Keratinocyte (primary cell): ENCODE results near the gene YJU2. TPM values are rescaled to one million over a fixed set of nuclear protein-coding genes. Genes with fewer than 3 reads are reported as not detected.
"Not testable (repeated sequence)": the region's sequence is repeated elsewhere in the genome, so short reads cannot be mapped to it uniquely, and the experiment has no call there.

ENCODE experiments used
- DNase-seq: peaks from one replicate; pipeline ENCODE4 v3.0.0-alpha.2; 2011; ENCODE audit warnings: low read depth, missing footprints, low spot score
- FAIRE-seq: peaks from 2 replicates; lab custom pipeline; 2011; peaks lifted over from hg19 to GRCh38; lab: Jason Lieb, UNC
- H2AFZ ChIP-seq: 2 replicates; pipeline ENCODE4 v1.6.0; 2012; ENCODE audit warnings: low read length, control low read depth, inconsistent platforms; ENCODE audit not compliant: control insufficient read depth
- H3K27ac ChIP-seq: 2 replicates; pipeline ENCODE4 v1.5.1; 2011; ENCODE audit warnings: low read length; ENCODE audit not compliant: control insufficient read depth, insufficient read depth
- H3K27me3 ChIP-seq: 3 replicates; pipeline ENCODE4 v1.6.0; 2011; ENCODE audit warnings: low read length; ENCODE audit not compliant: control insufficient read depth, insufficient read depth; ENCODE audit errors: extremely low read depth
- H3K36me3 ChIP-seq, 2 experiments: 2 replicates in 1 of 2; 3 replicates in 1 of 2; pipeline ENCODE4 v1.5.1; 2011; ENCODE audit warnings: low read length in 2 of 2, mild to moderate bottlenecking in 1 of 2; ENCODE audit not compliant: control insufficient read depth in 2 of 2, insufficient read depth in 2 of 2; ENCODE audit errors: extremely low read depth in 1 of 2
- H3K4me1 ChIP-seq: 3 replicates; pipeline ENCODE4 v1.5.1; 2011; ENCODE audit warnings: low read length; ENCODE audit not compliant: control insufficient read depth, insufficient read depth; ENCODE audit errors: extremely low read depth
- H3K4me2 ChIP-seq: 3 replicates; pipeline ENCODE4 v1.6.0; 2011; ENCODE audit warnings: low read depth, low read length; ENCODE audit not compliant: control insufficient read depth, insufficient read depth; ENCODE audit errors: extremely low read depth
- H3K4me3 ChIP-seq, 3 experiments: fragments of 200-600 bp in 1 of 3; sonication (generic) in 1 of 3; 2 replicates in 2 of 3; 3 replicates in 1 of 3; pipeline ENCODE4 v1.5.1; 2011 to 2016; ENCODE audit warnings: low read length in 3 of 3, mild to moderate bottlenecking in 3 of 3, control low read depth in 2 of 3, inconsistent platforms in 1 of 3, low read depth in 1 of 3, mixed read lengths in 1 of 3, mixed run types in 1 of 3, moderate library complexity in 1 of 3; ENCODE audit not compliant: control insufficient read depth in 2 of 3, insufficient read depth in 2 of 3; ENCODE audit errors: extremely low read depth in 1 of 3
- H3K79me2 ChIP-seq: 2 replicates; pipeline ENCODE4 v1.6.0; 2012; ENCODE audit warnings: low read length; ENCODE audit not compliant: control insufficient read depth, insufficient read depth
- H3K9ac ChIP-seq: 3 replicates; pipeline ENCODE4 v1.6.0; 2011; ENCODE audit warnings: low read length; ENCODE audit not compliant: control insufficient read depth, insufficient read depth; ENCODE audit errors: extremely low read depth
- H3K9me1 ChIP-seq: 3 replicates; pipeline ENCODE4 v1.6.0; 2011; ENCODE audit warnings: low read length; ENCODE audit not compliant: control insufficient read depth, insufficient read depth; ENCODE audit errors: extremely low read depth
- H3K9me3 ChIP-seq: 2 replicates; pipeline ENCODE4 v1.5.1; 2012; ENCODE audit warnings: low read depth, low read length; ENCODE audit not compliant: control insufficient read depth
- H4K20me1 ChIP-seq: 3 replicates; pipeline ENCODE4 v1.6.0; 2011; ENCODE audit warnings: low read length; ENCODE audit not compliant: control insufficient read depth, insufficient read depth; ENCODE audit errors: extremely low read depth
- CTCF ChIP-seq, 3 experiments: IDR thresholded peaks in 1 of 3; conservative IDR thresholded peaks in 1 of 3; optimal IDR thresholded peaks in 1 of 3; 2 replicates in 2 of 3; 3 replicates in 1 of 3; pipeline versions ENCODE3 to v1.5.1; 2011; ENCODE audit warnings: low read length in 3 of 3, mild to moderate bottlenecking in 3 of 3, moderate library complexity in 2 of 3, control low read depth in 1 of 3, inconsistent platforms in 1 of 3; ENCODE audit not compliant: insufficient read depth in 2 of 3; ENCODE audit errors: extremely low read depth in 1 of 3
- EZH2 ChIP-seq: IDR thresholded peaks from one replicate; pipeline ENCODE4 v1.6.1; 2012; ENCODE audit warnings: inconsistent platforms, mild to moderate bottlenecking, low read length, moderate library complexity
- dilution Hi-C: fragments of 300-500 bp; cut with MboI; formaldehyde crosslinking; loops from one replicate; pipeline ENCODE4 v1.7.0; 2020; ENCODE audit warnings: low sequenced_read_pairs; ENCODE audit not compliant: extremely low pct_ligation_motif_present
- polyA plus RNA-seq, 5 experiments: library from polyadenylated mRNA; depleted of rRNA in 3 of 5; stranded (reverse) in 3 of 5; stranded (forward) in 1 of 5; unstranded in 1 of 5; fragments of >200 nt; gene quantifications; 1 replicate in 1 of 5; 2 replicates in 3 of 5; 3 replicates in 1 of 5; pipeline versions ENCODE4 v1.2.1 to v1.2.3, GENCODE V29; 2011 to 2012; ENCODE audit warnings: missing spikeins in 2 of 5, low read depth in 1 of 5, low replicate concordance in 1 of 5

The YJU2 gene
- polyA plus RNA-seq, 1 donor (not counting 4 experiments of a cell fraction or from before 2014, with no cell fraction given): 13.7 TPM

GRCh38 chr19:4216846-4217245 lies 30.0 kb upstream of the YJU2 start:
- no peaks in the 10 kb centered on the region for H3K4me1 ChIP-seq
- no peak overlapping the region for H3K4me3 ChIP-seq
- no peak overlapping the region for H3K27ac ChIP-seq
- H2AFZ ChIP-seq: no peak overlapping the region
- H3K9me3 ChIP-seq: peaks cover 4% of the 10 kb centered on the region
- FAIRE-seq (no peak), DNase-seq (no peak)
- H3K4me2 ChIP-seq: no peak overlapping the region
- TF ChIP-seq EZH2: no peak
- TF ChIP-seq CTCF (optimal IDR thresholded peaks at IDR 0.05 in 1 of 3, IDR thresholded peaks at IDR 0.05 in 1 of 3, conservative IDR thresholded peaks at IDR 0.05 in 1 of 3; ENCODE audit: extremely low read depth in 1 of 3, insufficient read depth in 2 of 3, low read length in 3 of 3): no peak
- no peaks in the 10 kb centered on the region for H3K9me1 ChIP-seq
- H3K9ac ChIP-seq: no peak overlapping the region
- no peaks in the 10 kb centered on the region for H3K36me3 ChIP-seq
- dilution Hi-C loops: no loop called here
- no peaks in the 10 kb centered on the region for H4K20me1 ChIP-seq
- H3K79me2 ChIP-seq: no peaks in the 10 kb centered on the region
- H3K27me3 ChIP-seq: peaks cover 8% of the 10 kb centered on the region

GRCh38 chr19:4217429-4218264 lies 29.2 kb upstream of the YJU2 start:
- no peaks in the 10 kb centered on the region for H3K9me1 ChIP-seq
- no peak overlapping the region for H3K27ac ChIP-seq
- H3K36me3 ChIP-seq: no peaks in the 10 kb centered on the region
- peaks cover 5% of the 10 kb centered on the region for H3K27me3 ChIP-seq
- FAIRE-seq: no peak
- H3K79me2 ChIP-seq: no peaks in the 10 kb centered on the region
- peaks cover 4% of the 10 kb centered on the region for H3K9me3 ChIP-seq
- DNase-seq: no peak
- H3K4me3 ChIP-seq: no peak overlapping the region
- no peaks in the 10 kb centered on the region for H3K4me1 ChIP-seq
- H4K20me1 ChIP-seq: no peaks in the 10 kb centered on the region
- H2AFZ ChIP-seq: no peak overlapping the region
- no peak overlapping the region for H3K9ac ChIP-seq
- dilution Hi-C loops: no loop called here
- TF ChIP-seq EZH2 (no peak), CTCF (optimal IDR thresholded peaks at IDR 0.05 in 1 of 3, IDR thresholded peaks at IDR 0.05 in 1 of 3, conservative IDR thresholded peaks at IDR 0.05 in 1 of 3; ENCODE audit: extremely low read depth in 1 of 3, insufficient read depth in 2 of 3, low read length in 3 of 3) (no peak)
- no peak overlapping the region for H3K4me2 ChIP-seq

GRCh38 chr19:4218523-4218922 lies 28.4 kb upstream of the YJU2 start:
- FAIRE-seq, dilution Hi-C loops: not testable (repeated sequence)

More at GRCh38 chr19:4218523-4218922, 28.4 kb upstream of the YJU2 start:
- not testable (repeated sequence) for H4K20me1 ChIP-seq, H3K4me2 ChIP-seq, H3K4me3 ChIP-seq, H3K9me1 ChIP-seq, H3K27me3 ChIP-seq, H3K79me2 ChIP-seq, H3K27ac ChIP-seq, H3K36me3 ChIP-seq, H3K4me1 ChIP-seq, DNase-seq, H3K9me3 ChIP-seq, H3K9ac ChIP-seq, H2AFZ ChIP-seq
